ENCODE results near the gene IMP4. TPM values are rescaled to one million over a fixed set of nuclear protein-coding genes. Genes with fewer than 3 reads are reported as not detected.

IMP4 gene
- total and polyA plus RNA-seq, 2 of the 8 experiments (the other 6 are each of a cell fraction or from before 2014, with no cell fraction given) = 96.8 to 194 TPM

DNA sequence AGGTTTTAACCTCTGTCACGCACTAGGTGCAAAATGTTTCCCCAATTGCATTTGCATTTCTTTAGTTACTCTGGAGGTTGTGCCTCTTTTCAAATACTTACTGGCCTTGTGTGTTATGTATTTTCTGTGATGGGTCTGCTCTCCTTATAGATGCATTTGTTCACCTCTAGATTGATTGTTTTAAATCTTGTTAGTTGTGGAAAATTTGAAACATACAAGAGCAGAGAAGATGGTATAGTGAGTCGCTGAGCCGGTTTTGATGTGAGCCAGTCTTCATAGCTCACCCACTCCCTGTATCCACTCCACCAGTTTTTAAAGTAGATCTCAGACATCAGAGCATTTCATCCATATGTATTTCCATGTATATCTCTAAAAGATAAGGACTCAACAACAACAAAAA is 6.5 kb downstream of the IMP4 start:
- Histone ChIP-seq H3K23ac (ENCODE audit: insufficient read length) (no peak overlapping the region), H3K27ac (ENCODE audit: low read depth, low read length) (no peak overlapping the region), H2BK12ac (ENCODE audit: low read depth, low read length) (no peak overlapping the region), H4K8ac (ENCODE audit: extremely low read depth, insufficient read depth, low read length) (no peak overlapping the region), H3K79me1 (ENCODE audit: low read depth, low read length) (peaks cover 7% of the 10 kb centered on the region; the same call in 1 of the 2 replicates), H2BK15ac (ENCODE audit: low read length) (no peak overlapping the region), H2BK5ac (ENCODE audit: low read depth, low read length) (no peak overlapping the region), H3K18ac (ENCODE audit: extremely low read depth, low read length) (no peak overlapping the region), H4K20me1 (replicated peaks in 1 of 2; ENCODE audit: control insufficient read depth in 1 of 2, insufficient read depth in 2 of 2, low read length in 2 of 2) (peaks cover 1 to 18% of the 10 kb centered on the region in 2 experiments), H3K9ac (replicated peaks in 1 of 4; ENCODE audit: extremely low read depth in 1 of 4, low read depth in 3 of 4, low read length in 3 of 4) (no peak overlapping the region), H3K23me2 (ENCODE audit: low read depth, low read length) (no peaks in the 10 kb centered on the region), H2AK5ac (ENCODE audit: low read depth, low read length) (no peak overlapping the region), H3K27me3 (replicated peaks in 1 of 4; ENCODE audit: control insufficient read depth in 3 of 4, extremely low read depth in 1 of 4, insufficient read depth in 3 of 4, low read length in 3 of 4) (peaks cover 2 to 10% (median 3%) of the 10 kb centered on the region in 4 experiments; a peak in 4 of 7 replicates), H2BK120ac (replicated peaks; ENCODE audit: low read depth, low read length) (no peak overlapping the region), H3K36me3 (ENCODE audit: control insufficient read depth in 2 of 4, insufficient read depth in 4 of 4, low read length in 3 of 4) (peaks cover 14 to 40% (median 37%) of the 10 kb centered on the region in 4 experiments), H3K4me1 (replicated peaks in 1 of 4; ENCODE audit: control insufficient read depth in 3 of 4, insufficient read depth in 4 of 4, low read length in 3 of 4) (no peaks in the 10 kb centered on the region), H4K91ac (replicated peaks; ENCODE audit: insufficient read length, low read length) (no peak overlapping the region), H3K4me2 (ENCODE audit: insufficient read depth in 1 of 2, low read depth in 2 of 2, low read length in 2 of 2) (no peak overlapping the region), H3K56ac (replicated peaks; ENCODE audit: insufficient read length, low read depth, low read length) (no peak overlapping the region), H2AFZ (ENCODE audit: low read length) (no peak overlapping the region), H3K4ac (replicated peaks; ENCODE audit: insufficient read length, low read depth, low read length) (no peak overlapping the region), H3K9me3 (ENCODE audit: insufficient read depth in 2 of 2, low read depth in 1 of 2, low read length in 1 of 2) (no peaks in the 10 kb centered on the region), H3K4me3 (ENCODE audit: extremely low read depth in 1 of 4, insufficient read depth in 2 of 4, low read depth in 3 of 4, low read length in 4 of 4) (no peak overlapping the region), H3K79me2 (ENCODE audit: control insufficient read depth in 1 of 2, insufficient read depth in 2 of 2, low read length in 2 of 2) (peaks cover 0 to 2% of the 10 kb centered on the region in 2 experiments; a peak in 1 of 4 replicates), H2BK20ac (ENCODE audit: low read length) (no peak overlapping the region), H3K14ac (ENCODE audit: insufficient read length) (no peak overlapping the region), H4K5ac (ENCODE audit: insufficient read length, low read depth, low read length) (no peak overlapping the region)
- WGBS, 2 experiments (ENCODE audit: extremely low coverage in 1 of 2, insufficient coverage in 1 of 2, insufficient read length in 1 of 2, insufficient replicate concordance in 2 of 2, low coverage in 1 of 2, low lambda C conversion rate in 2 of 2, missing lambda C conversion rate in 1 of 2) = 77% methylated on average over 3 of the region's 3 CpGs; no CpG with 5 or more reads in 1 of the 2 experiments
- ChIA-PET CTCF (ENCODE audit: partially characterized antibody) (no interaction called here), POLR2A (ENCODE audit: partially characterized antibody) (interaction anchor here (8.7 kb wide), 1 partner anchor 6 kb away, joined by 72 read pairs; the partner anchor contains the start of gene IMP4)
- FAIRE-seq (no peak), DNase-seq (ENCODE audit: low read depth in 1 of 2, low spot score in 2 of 2) (no peak)
- TF ChIP-seq, protein P1, sequence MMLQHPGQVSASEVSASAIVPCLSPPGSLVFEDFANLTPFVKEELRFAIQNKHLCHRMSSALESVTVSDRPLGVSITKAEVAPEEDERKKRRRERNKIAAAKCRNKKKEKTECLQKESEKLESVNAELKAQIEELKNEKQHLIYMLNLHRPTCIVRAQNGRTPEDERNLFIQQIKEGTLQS (IDR thresholded peaks at IDR 0.05; ENCODE audit: insufficient read depth, low read depth, low read length) = no peak
- TF ChIP-seq SRF (IDR thresholded peaks at IDR 0.05; ENCODE audit: low read depth, low read length) = no peak
- TF ChIP-seq JUN (IDR thresholded peaks at IDR 0.05; ENCODE audit: low read depth, low read length) = no peak
- TF ChIP-seq GTF2F1 (IDR thresholded peaks at IDR 0.05; ENCODE audit: borderline replicate concordance, low read depth, low read length) = no peak
- no peak for TF ChIP-seq SP1 (IDR thresholded peaks at IDR 0.05; ENCODE audit: low read depth, low read length)
- TF ChIP-seq TCF12 (IDR thresholded peaks at IDR 0.05; ENCODE audit: low read depth, low read length) = no peak
- no peak for TF ChIP-seq NANOG (IDR thresholded peaks at IDR 0.05; ENCODE audit: insufficient read depth, low read depth, low read length, poor library complexity, severe bottlenecking)
- no peak for TF ChIP-seq JUND (IDR thresholded peaks at IDR 0.05; ENCODE audit: low read length)
- no peak for TF ChIP-seq SIX5 (IDR thresholded peaks at IDR 0.05; ENCODE audit: low read depth, low read length)
- TF ChIP-seq POLR2A (IDR thresholded peaks at IDR 0.05; ENCODE audit: control extremely low read depth in 1 of 2, low read depth in 2 of 2, low read length in 2 of 2) = no peak
- TF ChIP-seq TBP (IDR thresholded peaks at IDR 0.05; ENCODE audit: low read depth, low read length) = no peak
- no peak for TF ChIP-seq EGR1 (IDR thresholded peaks at IDR 0.05; ENCODE audit: borderline replicate concordance, low read depth, low read length)

All from H1 (cell line).